GM12864 (cell line): Measurements from ENCODE around the gene TESMIN.
A peak's percentile ranks its signal among the peaks of the same experiment; 100 is the strongest.

Experiments used
- DNase-seq: peaks from one replicate; pipeline ENCODE4 v3.0.0-alpha.2; 2011; ENCODE audit warnings: low read depth
- H3K4me3 ChIP-seq: 2 replicates; pipeline ENCODE4 v1.5.1; 2011; ENCODE audit warnings: mild to moderate bottlenecking, low read depth, low read length, control low read depth
- TF ChIP-seq, protein P1 (sequence below): IDR thresholded peaks from 2 replicates; pipeline ENCODE4 v1.5.1; 2011; ENCODE audit warnings: low read depth, mild to moderate bottlenecking, moderate library complexity, low read length, control low read depth, inconsistent platforms; ENCODE audit errors: missing control alignments

Gene TESMIN

DNA sequence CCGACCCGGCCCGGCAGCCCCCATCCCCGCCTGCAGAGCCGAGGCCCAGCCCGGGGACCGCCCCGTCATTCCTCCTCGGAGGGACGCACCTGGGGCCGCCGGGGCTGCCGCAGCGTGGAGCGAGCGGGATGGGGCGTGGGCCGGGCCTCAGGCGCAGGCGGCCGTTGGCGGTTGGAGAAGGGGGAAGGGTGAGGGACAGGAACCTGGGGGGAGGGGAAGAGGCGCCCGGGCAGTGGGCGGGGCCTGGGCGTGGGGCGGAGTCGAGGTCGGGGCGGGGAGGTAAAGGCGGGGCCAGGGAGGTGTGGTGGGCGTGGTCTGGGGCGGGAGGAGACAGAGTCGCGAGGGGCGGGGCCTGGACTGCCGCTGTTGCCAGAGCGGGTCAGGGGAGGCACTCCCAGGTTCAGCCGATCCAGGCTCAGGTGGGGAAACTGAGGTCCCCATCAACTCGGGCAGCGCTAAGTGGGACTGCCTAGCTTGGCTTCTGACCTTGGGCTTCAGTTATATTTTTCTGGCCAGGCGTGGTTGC lies at the start of gene TESMIN:
Gene TESMIN (minus strand): TSS at position 190 of the 526 bp plus-strand sequence. CDS start 860 bp downstream, outside the sequence.
- DNase-seq = peak; percentile 10
- TF ChIP-seq, protein P1, sequence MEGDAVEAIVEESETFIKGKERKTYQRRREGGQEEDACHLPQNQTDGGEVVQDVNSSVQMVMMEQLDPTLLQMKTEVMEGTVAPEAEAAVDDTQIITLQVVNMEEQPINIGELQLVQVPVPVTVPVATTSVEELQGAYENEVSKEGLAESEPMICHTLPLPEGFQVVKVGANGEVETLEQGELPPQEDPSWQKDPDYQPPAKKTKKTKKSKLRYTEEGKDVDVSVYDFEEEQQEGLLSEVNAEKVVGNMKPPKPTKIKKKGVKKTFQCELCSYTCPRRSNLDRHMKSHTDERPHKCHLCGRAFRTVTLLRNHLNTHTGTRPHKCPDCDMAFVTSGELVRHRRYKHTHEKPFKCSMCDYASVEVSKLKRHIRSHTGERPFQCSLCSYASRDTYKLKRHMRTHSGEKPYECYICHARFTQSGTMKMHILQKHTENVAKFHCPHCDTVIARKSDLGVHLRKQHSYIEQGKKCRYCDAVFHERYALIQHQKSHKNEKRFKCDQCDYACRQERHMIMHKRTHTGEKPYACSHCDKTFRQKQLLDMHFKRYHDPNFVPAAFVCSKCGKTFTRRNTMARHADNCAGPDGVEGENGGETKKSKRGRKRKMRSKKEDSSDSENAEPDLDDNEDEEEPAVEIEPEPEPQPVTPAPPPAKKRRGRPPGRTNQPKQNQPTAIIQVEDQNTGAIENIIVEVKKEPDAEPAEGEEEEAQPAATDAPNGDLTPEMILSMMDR = no peak
- peak within 1 kb of the TSS; percentile 47 for H3K4me3 ChIP-seq

- TF ChIP-seq, protein P1 = peak; percentile 84
These were observed 47.0 kb upstream of the TESMIN start for GRCh38 chr11:68798221-68798813.

DNA sequence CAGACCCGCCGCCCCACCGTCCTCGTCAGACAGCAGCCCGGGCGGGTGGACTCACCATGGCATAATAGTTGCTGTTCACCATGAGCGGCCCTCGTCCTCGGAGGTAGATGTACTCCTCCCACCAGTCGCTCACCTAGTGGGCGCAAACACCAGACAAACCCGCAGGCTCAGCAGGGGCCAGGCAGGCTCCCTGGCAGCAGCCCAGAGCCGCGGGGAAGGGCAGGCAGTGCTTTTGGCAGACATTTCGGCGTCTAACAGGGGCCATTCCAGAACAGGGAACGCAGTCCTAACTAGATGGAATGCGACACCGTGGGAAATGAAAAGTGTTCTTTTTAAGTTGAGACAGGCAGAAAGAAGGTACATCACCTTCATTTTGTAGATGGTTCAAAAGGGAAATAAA lies 45.5 kb upstream of the TESMIN start:
- no peak for DNase-seq
- H3K4me3 ChIP-seq = no peak overlapping the region
- TF ChIP-seq, protein P1 = no peak

More at GRCh38 chr11:68798221-68798813, 47.0 kb upstream of the TESMIN start:
- no peak for DNase-seq
- no peak overlapping the region for H3K4me3 ChIP-seq

DNA sequence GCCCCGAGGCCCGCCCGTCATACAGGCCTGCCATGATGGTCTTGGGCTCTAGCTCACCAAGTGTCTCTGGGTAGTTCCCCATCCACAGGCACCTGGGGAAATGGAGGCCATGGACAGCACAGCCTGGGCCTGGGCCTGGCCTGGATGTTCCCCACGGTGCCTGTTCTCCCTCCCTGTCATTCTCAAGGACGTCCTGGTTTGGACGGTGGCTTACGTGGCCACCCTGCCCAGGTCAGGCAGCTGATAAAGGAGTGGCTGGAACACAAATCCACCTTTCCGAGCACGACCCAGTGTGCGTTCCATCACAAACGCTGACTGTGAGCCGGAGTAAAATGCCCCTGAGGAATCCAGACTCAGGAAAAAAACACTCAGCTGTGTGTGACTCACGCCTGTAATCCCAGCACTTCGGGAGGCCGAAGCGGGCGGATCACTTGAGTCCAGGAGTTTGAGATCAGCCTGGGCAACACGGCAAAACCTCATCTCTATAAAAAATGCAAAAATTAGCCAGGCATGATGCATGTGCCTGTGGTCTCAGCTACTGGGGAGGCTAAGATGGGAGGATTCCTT lies 41.2 kb upstream of the TESMIN start:
- no peak for DNase-seq
- TF ChIP-seq, protein P1 = no peak
- no peak overlapping the region for H3K4me3 ChIP-seq

GRCh38 chr11:68784653-68785052 lies 33.3 kb upstream of the TESMIN start:
- TF ChIP-seq, protein P1 = no peak
- no peak for DNase-seq
- no peak overlapping the region for H3K4me3 ChIP-seq

DNA sequence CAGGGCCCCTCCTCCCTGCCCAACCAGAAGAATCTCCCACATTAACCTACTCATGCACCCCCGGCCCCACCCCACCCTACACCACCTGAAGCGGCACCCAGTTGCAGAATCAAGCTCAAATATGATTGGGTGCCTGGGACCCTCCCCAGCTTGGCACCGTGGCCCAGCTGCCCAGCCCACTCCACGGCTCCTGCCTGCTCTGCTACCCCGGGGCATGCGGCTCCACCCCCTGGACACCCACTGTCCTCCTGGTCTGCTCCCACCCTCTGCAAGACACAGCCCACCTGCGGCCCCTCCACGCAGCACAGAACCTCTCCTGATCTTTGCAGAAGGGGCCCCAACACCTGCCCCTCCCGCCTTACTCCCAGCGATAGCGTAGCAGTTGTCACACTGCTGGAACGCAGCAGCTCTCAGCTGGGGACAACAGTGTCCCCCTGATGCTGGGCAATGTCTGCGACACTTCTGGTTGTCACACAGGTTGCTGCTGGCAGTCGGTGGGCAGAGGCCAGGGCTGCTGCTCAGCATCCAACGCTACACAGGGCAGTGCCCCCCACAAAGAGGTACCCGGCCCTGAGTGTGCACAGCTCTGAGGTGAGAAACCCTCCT lies 32.0 kb upstream of the TESMIN start:
- TF ChIP-seq, protein P1 = no peak
- no peak for DNase-seq
- no peak overlapping the region for H3K4me3 ChIP-seq

GRCh38 chr11:68782711-68783110 lies 31.4 kb upstream of the TESMIN start:
- H3K4me3 ChIP-seq = no peak overlapping the region
- TF ChIP-seq, protein P1 = no peak
- no peak for DNase-seq
